ENCODE data around the gene REXO1. TPM values are rescaled to one million over a fixed set of nuclear protein-coding genes. Genes with fewer than 3 reads are reported as not detected.

REXO1 gene
- total and polyA plus RNA-seq, 2 of the 13 experiments (the other 11 are each of a cell fraction or from before 2014, with no cell fraction given): 5.0 to 11.2 TPM

DNA sequence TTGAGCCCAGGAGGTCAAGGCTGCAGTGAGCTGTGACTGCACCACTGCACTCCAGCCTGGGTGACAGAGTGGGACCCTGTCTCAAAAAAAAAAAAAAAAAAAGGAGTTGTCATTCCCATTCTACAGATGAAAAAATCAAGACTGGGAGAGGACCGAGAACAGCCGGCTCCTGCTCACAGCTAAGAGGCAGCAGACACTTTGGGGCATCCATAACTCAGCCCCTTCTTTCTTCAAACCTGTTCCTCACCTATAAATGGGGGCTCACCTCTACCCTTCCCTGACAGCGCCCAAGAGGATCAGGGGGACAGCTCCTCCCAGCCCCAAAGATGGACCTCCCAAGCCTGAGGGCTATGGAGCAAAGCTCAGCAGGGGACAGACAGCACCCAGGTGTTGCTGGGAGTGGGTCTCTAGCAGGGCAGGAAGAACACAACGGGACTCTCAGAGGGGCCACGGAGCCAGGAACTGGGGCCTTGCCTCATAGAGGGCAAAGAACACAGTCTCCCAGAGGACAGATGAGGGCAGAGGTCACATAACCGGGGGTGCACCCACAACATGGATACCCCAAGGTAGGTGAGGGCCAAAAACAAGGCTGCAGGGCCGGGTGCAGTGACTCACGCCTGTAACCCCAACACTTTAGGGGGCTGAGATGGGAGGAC is 18.5 kb upstream of the REXO1 start (continued):
- TF ChIP-seq, protein P1, sequence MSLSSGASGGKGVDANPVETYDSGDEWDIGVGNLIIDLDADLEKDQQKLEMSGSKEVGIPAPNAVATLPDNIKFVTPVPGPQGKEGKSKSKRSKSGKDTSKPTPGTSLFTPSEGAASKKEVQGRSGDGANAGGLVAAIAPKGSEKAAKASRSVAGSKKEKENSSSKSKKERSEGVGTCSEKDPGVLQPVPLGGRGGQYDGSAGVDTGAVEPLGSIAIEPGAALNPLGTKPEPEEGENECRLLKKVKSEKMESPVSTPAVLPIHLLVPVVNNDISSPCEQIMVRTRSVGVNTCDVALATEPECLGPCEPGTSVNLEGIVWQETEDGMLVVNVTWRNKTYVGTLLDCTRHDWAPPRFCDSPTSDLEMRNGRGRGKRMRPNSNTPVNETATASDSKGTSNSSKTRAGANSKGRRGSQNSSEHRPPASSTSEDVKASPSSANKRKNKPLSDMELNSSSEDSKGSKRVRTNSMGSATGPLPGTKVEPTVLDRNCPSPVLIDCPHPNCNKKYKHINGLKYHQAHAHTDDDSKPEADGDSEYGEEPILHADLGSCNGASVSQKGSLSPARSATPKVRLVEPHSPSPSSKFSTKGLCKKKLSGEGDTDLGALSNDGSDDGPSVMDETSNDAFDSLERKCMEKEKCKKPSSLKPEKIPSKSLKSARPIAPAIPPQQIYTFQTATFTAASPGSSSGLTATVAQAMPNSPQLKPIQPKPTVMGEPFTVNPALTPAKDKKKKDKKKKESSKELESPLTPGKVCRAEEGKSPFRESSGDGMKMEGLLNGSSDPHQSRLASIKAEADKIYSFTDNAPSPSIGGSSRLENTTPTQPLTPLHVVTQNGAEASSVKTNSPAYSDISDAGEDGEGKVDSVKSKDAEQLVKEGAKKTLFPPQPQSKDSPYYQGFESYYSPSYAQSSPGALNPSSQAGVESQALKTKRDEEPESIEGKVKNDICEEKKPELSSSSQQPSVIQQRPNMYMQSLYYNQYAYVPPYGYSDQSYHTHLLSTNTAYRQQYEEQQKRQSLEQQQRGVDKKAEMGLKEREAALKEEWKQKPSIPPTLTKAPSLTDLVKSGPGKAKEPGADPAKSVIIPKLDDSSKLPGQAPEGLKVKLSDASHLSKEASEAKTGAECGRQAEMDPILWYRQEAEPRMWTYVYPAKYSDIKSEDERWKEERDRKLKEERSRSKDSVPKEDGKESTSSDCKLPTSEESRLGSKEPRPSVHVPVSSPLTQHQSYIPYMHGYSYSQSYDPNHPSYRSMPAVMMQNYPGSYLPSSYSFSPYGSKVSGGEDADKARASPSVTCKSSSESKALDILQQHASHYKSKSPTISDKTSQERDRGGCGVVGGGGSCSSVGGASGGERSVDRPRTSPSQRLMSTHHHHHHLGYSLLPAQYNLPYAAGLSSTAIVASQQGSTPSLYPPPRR (CRISPR knock-in tag; IDR thresholded peaks at IDR 0.05; ENCODE audit: borderline replicate concordance): peak; percentile 42; the same call in 1 of the 2 replicates
- TF ChIP-seq CEBPG (CRISPR knock-in tag; IDR thresholded peaks at IDR 0.05): 0 out of 2 replicates have a peak, but pooled peaks have one; percentile 28

DNA sequence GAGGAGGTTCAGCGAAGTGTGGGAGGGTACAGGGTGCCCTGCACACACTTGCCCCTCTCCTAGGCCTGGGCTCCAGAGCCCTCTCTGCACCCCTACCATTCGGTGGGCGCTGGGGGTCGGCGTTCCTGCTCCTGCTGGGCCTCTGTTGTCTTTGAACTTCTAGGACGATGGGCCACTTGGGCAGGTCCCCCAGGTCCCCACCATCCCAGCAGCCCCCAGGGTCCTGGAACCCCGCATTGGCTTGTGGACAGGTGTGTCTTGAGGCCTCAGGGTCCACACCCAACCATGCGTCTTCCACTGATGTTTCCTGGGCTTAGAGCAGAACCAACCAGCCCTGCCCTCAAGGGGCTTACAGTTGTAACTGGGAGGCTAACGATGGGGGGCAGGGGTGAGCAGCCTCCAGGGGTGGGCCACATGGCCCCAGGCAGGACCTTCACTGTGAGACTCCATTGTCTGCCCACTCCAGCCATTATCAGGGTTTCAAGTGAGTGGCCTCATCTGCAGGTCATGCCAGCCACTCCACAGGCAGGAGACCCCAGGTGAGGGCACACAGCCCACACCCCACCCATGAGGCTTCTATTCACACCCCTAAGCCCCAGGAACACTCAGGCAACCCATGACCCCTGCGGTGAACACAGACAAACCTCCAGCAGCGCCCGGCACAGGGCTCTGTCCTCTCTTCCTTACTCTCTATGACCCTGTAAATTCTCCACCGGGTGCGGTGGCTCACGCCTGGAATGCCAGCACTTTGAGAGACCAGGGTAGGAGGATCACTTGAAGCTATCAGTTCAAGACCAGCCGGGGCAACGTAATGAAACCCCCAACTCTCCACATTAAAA is 17.1 kb upstream of the REXO1 start:
- ATAC-seq (no peak), FAIRE-seq (no peak), DNase-seq (ENCODE audit: low spot score) (no peak)
- peak overlapping the region; percentile 94 for H3K4me2 ChIP-seq (ENCODE audit: low read depth, low read length)
- H3K27me3 ChIP-seq (ENCODE audit: control insufficient read depth in 1 of 2, insufficient read depth in 2 of 2, low read length in 2 of 2): no peaks in the 10 kb centered on the region; a peak in 1 of 5 replicates
- CTCF ChIA-PET (ENCODE audit: low intra/inter-chr PET ratio, low total read pairs): interaction anchor here (1.2 kb wide), 1 partner anchor 17 kb away, joined by 3 read pairs; the partner anchor contains the start of gene REXO1
- POLR2A ChIA-PET: interaction anchor here (0.6 to 1.7 kb wide), 15 partner anchors 10 to 465 kb away, joined by 3 to 13 read pairs (median 5); partner anchors contain the start of genes ABHD17A, ADAT3 and SCAMP4
- no peaks in the 10 kb centered on the region for H3K36me3 ChIP-seq (replicated peaks in 1 of 2; ENCODE audit: control insufficient read depth in 1 of 2, insufficient read depth in 2 of 2, low read length in 2 of 2)
- H2AFZ ChIP-seq (ENCODE audit: low read length): no peak overlapping the region
- H3K9ac ChIP-seq (ENCODE audit: insufficient read depth, low read depth, low read length): peak overlapping the region; percentile 89
- H3K4me1 ChIP-seq (ENCODE audit: insufficient read depth, low read length): peaks cover 62% of the 10 kb centered on the region
- 76% methylated on average over 13 of the region's 17 CpGs for WGBS (ENCODE audit: low lambda C conversion rate)
- peaks cover 10% of the 10 kb centered on the region; the same call in 1 of the 2 replicates for H4K20me1 ChIP-seq (ENCODE audit: insufficient read depth, low read length)
- in situ Hi-C loops (cut with HindIII; ENCODE audit: extremely low pct_ligation_motif_present, low pct_unique_long_range_greater_than_20kb): no loop called here
- BruUV-seq (replicated peaks): no TSS peak
- H3K79me2 ChIP-seq (ENCODE audit: insufficient read depth, low read length): peaks cover 24% of the 10 kb centered on the region
- peak overlapping the region; percentile 98 for H3K27ac ChIP-seq (ENCODE audit: extremely low read length, insufficient read depth, low read length)
- peak overlapping the region; percentile 73 to 98 (median 82); a peak in 5 of 6 replicates for H3K4me3 ChIP-seq (replicated peaks in 1 of 3; ENCODE audit: insufficient read depth in 1 of 3, low read depth in 2 of 3, low read length in 3 of 3)
- intact Hi-C loops (cut with micrococcal nuclease; ENCODE audit: unreplicated experiment): no loop called here
- H3K9me3 ChIP-seq (ENCODE audit: low read length): no peaks in the 10 kb centered on the region
- TF ChIP-seq RBAK (CRISPR knock-in tag; IDR thresholded peaks at IDR 0.05) (no peak), ZFP90 (CRISPR knock-in tag; IDR thresholded peaks at IDR 0.05; ENCODE audit: borderline replicate concordance) (no peak), NFE2L2 (IDR thresholded peaks at IDR 0.05; ENCODE audit: low read length) (no peak), CEBPB (IDR thresholded peaks at IDR 0.05; ENCODE audit: borderline replicate concordance, low read depth, low read length) (no peak), KLF13 (CRISPR knock-in tag; IDR thresholded peaks at IDR 0.05) (no peak), FOXJ3 (CRISPR knock-in tag; IDR thresholded peaks at IDR 0.05; ENCODE audit: borderline replicate concordance) (no peak)
- TF ChIP-seq, protein P2, sequence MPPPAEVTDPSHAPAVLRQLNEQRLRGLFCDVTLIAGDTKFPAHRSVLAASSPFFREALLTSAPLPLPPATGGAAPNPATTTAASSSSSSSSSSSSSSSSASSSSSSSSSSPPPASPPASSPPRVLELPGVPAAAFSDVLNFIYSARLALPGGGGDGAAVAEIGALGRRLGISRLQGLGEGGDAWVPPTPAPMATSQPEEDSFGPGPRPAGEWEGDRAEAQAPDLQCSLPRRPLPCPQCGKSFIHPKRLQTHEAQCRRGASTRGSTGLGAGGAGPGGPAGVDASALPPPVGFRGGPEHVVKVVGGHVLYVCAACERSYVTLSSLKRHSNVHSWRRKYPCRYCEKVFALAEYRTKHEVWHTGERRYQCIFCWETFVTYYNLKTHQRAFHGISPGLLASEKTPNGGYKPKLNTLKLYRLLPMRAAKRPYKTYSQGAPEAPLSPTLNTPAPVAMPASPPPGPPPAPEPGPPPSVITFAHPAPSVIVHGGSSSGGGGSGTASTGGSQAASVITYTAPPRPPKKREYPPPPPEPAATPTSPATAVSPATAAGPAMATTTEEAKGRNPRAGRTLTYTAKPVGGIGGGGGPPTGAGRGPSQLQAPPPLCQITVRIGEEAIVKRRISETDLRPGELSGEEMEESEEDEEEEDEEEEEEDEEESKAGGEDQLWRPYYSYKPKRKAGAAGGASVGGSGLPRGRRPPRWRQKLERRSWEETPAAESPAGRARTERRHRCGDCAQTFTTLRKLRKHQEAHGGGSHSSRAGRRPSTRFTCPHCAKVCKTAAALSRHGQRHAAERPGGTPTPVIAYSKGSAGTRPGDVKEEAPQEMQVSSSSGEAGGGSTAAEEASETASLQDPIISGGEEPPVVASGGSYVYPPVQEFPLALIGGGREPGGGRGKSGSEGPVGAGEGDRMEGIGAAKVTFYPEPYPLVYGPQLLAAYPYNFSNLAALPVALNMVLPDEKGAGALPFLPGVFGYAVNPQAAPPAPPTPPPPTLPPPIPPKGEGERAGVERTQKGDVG (CRISPR knock-in tag; IDR thresholded peaks at IDR 0.05; ENCODE audit: borderline replicate concordance): 0 out of 2 replicates have a peak, but pooled peaks have one; percentile 24
- TF ChIP-seq, protein P3, sequence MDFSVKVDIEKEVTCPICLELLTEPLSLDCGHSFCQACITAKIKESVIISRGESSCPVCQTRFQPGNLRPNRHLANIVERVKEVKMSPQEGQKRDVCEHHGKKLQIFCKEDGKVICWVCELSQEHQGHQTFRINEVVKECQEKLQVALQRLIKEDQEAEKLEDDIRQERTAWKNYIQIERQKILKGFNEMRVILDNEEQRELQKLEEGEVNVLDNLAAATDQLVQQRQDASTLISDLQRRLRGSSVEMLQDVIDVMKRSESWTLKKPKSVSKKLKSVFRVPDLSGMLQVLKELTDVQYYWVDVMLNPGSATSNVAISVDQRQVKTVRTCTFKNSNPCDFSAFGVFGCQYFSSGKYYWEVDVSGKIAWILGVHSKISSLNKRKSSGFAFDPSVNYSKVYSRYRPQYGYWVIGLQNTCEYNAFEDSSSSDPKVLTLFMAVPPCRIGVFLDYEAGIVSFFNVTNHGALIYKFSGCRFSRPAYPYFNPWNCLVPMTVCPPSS (IDR thresholded peaks at IDR 0.05): no peak

Measured in HepG2 (cell line).